GM21447 (cell line): ENCODE measurements around the gene LRRIQ1.
"Not testable (repeated sequence)": the region's sequence is repeated elsewhere in the genome, so short reads cannot be mapped to it uniquely, and the experiment has no call there.

Experiments used
- ATAC-seq: cut with Tn5 transposase; IDR thresholded peaks from one replicate; pipeline ENCODE4 v1.9.1; 2021; ENCODE audit not compliant: unreplicated experiment

Gene LRRIQ1, protein sequence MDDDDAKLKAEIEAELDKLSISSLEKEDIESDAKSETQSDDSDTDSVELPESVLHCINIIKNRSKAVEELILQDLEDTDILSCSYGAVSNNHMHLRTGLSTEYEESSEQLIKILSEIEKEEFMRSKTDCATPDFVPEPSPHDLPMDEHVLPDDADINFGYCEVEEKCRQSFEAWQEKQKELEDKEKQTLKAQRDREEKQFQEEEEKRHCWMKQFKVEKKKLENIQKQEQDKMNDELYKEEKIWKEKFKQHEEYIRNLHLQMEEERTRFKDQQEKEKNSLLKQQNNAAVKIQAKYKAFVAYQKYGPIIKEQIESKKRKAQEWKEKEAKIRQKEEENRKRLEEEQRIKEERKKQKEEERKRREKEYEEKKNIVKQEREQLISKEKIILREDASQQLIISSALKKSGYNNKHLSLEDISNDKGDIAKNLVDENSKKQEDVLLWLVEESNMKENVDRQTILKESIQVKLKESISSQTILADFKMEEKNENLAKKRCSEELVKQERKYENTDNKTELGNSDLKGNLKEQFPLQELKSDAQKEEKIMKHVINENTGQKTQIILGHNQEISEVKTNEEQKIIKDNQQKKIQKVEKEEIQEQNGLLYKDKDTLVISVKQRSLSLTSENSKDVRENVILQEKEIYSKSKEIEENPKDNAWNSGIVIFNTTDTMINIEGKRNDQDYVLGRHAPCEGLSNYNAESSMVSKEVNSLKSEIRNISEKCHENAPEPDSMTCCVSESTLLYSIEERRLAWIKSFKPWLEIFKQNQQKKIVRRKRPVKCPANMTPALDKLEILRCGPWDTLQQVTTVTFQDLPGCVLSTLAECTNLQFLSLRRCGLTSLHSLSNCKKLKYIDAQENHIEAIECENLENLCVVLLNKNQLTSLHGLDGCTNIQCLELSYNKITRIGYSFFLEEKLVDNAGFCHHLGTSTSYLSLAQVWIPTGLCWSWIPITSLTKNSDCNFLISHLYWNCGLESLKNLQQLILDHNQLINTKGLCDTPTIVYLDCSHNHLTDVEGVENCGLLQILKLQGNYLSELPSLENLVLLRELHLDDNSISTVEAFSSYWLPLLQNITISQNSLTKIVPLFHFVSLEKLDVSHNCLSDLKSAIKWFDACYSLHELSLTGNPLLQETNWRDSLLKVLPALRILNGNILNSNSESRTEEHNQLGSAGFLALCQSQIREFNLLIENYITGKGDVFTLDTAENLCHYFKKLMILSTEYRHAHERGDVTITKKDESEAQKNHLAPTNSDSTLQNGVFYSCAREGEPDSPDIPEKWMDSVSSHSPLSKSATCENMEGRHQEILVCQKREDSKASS (N-terminal part only)

DNA sequence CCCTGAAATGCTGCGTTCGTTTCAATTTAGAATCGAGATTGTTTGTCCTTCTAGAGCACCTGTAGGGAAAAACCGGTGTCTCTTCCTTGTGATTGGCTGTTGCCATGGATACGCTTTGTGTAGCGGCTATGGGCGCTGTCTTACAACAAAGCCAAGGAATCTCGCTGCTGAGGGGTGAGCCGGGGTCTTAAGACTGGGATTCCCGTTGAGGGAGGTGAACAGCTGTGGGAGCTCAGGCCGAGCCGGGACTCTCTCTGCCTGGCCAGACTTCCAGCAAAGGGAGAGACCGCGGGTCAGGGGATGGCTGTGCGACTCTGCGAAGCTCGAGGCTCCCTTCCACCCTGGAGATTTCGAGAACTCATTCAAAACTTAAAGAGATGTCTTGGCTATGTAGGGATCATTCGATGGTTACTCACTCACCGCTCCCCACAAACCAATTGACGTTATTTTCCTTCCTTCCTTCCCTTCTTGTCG is at the start of gene LRRIQ1, which contains the start of gene TSPAN19:
LRRIQ1 (plus strand) TSS at position 118 of the 474 bp plus-strand sequence. CDS start 1,826 bp downstream, outside the sequence.
TSPAN19 (minus strand) TSS at position 44 of the 474 bp plus-strand sequence. CDS start 6,331 bp downstream, outside the sequence.
- ATAC-seq, result peak; percentile 99

GRCh38 chr12:84986586-84986985 is 49.6 kb upstream of the LRRIQ1 start:
- ATAC-seq, result no peak

DNA sequence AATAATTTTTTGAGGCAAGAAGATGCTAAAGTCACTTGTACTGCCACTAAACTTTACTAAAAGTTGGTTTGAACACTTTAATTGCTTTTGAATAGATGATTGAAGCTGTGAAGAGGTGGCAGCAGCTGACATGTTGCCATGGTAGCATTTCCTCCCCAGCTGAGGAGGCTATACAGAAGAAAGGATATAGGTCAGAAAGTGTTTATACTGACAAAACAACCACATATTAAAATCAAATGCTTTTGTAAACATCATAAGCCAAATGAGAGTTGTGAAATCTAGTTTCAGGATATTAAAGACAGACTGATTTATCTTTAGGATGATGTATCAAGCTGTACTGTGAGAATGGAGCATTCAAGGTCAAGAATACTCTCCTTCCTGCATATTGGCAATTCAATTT is 41.7 kb upstream of the LRRIQ1 start:
- ATAC-seq, result no peak

DNA sequence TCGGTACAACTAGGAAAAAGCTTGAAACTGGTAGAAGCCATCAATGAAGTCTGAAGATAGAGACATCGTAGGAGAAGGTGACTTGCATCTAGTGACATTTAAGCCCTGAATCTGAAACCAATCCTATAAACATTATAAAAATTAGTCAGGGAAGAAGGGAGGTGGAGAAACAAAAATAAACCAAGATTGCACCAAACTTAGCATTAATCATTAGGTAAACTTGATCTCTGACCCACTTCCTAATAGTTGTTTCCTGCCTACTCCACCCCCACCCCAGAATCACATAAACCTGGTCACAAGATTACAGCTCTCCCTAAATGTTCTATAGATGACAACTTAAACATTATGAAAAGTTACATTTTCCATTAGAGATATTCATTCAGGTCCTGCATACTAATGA is 40.5 kb upstream of the LRRIQ1 start:
- ATAC-seq, result no peak

GRCh38 chr12:84996759-84997158 is 39.4 kb upstream of the LRRIQ1 start:
- no peak for ATAC-seq

DNA sequence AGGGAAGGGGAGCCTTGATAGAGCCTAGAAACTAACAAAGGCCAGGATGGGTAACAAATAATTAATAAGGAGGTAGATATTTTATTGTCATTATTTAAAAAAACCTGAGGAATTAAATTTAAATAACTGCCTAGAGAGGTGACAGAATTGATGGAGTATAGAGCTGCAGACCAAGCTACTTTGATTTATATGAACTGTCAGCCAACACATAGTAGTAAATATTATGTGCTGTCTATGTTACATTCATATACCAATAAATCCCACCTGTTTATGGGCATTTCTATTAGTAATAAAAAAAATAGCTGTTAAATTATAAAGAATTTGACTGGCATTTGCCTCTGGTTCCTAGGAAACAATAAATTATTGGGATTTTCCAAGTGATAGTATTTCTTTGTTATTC is 37.8 kb upstream of the LRRIQ1 start:
- no peak for ATAC-seq

GRCh38 chr12:85000729-85001128 is 35.4 kb upstream of the LRRIQ1 start:
- no peak for ATAC-seq

GRCh38 chr12:85002778-85003296 is 33.3 kb upstream of the LRRIQ1 start:
- ATAC-seq, result no peak

GRCh38 chr12:85004204-85004603 is 31.9 kb upstream of the LRRIQ1 start:
- ATAC-seq, result no peak

GRCh38 chr12:85005047-85005446 is 31.1 kb upstream of the LRRIQ1 start:
- ATAC-seq, result not testable (repeated sequence)

DNA sequence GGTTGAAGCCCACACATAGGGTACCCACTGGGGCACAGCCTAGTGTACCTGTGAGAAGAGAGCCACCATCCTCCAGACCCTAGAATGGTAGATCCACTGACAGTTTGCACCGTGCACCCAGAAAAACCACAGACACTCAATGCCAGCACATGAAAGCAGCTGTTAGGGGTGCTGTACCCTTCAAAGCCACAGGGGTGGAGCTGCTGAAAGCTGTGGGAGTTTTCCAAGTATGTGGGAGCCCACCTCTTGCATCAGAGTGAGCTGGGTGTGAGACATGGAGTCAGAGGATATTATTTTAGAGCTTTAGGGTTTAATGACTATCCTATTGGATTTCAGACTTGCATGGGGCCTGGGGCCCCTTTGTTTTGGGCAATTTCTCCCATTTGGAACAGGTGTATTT is 30.5 kb upstream of the LRRIQ1 start:
- no peak for ATAC-seq

GRCh38 chr12:85006206-85006605 is 29.9 kb upstream of the LRRIQ1 start:
- ATAC-seq, result no peak

GRCh38 chr12:85007836-85008235 is 28.3 kb upstream of the LRRIQ1 start:
- no peak for ATAC-seq

GRCh38 chr12:85016413-85016812 is 19.7 kb upstream of the LRRIQ1 start:
- ATAC-seq, result no peak

DNA sequence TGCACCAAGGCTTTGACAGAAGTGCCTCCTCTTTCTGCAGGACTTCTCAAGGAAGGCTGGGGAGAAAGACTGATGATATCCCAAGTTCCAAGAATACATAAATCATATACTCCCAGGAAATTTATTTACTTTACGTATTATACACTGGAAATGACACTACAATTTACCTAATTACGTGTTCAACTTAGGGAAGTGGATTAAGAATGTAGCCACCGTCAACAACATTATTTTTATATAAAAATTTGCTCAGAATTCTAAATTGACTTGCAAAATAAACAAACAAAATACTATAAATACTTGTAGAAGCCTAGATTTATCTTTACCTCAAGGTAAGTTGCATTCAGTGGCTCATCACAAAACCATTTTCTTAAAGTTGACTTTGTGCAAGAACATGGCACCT is 19.0 kb upstream of the LRRIQ1 start:
- no peak for ATAC-seq

- ATAC-seq, result no peak
Measured at GRCh38 chr12:85017618-85018017, 18.5 kb upstream of the LRRIQ1 start.

GRCh38 chr12:85018098-85018497 is 18.1 kb upstream of the LRRIQ1 start:
- ATAC-seq, result no peak

GRCh38 chr12:85029456-85029855 is 6.7 kb upstream of the LRRIQ1 start:
- ATAC-seq, result no peak

DNA sequence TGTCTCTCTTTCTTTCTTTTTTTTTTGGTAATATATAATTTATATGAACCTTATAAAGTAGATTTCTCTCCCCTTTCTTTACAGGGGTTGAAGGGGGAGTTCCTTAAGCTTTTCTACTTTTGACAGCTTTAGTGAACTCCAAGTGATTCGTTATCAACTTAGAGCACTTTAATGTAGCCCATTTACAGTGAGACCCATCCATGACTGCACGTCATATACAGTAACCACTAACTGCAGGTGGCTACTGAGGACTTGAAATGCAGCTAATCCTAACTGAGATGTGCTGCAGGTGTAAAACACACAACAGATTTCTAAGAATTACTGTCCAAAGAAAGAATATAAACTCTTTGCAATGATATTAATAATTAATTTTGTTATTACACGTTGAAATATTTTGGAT is 582 bp downstream of the LRRIQ1 start:
- no peak for ATAC-seq

GRCh38 chr12:85041395-85041794 is 5.2 kb downstream of the LRRIQ1 start:
- ATAC-seq, result no peak

DNA sequence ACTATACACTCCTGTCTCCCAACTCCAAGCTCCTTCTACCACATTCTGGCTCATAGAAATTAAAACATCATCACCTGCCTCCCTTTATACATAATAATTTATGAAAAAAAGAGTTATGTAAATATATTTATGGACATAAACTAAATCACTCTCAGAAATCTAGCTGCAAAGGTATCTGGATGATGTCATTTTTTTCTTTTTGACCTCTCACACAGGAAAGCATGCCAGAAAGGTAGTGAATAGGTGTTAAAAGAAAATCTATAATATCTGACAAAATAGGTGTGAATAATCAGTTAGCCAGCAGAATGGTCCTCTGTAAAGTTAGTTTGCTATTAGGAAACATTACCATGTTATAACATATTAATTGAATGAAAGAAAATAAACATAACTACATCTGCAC is 7.7 kb downstream of the LRRIQ1 start:
- no peak for ATAC-seq
